Right lobe of liver (tissue), 6 donors: Measurements from ENCODE around the gene CNKSR2. TPM values are rescaled to one million over a fixed set of nuclear protein-coding genes. Genes with fewer than 3 reads are reported as not detected.

Source experiments
- ATAC-seq, 4 donors: fragments of 200-7000 bp; cut with Tn5 transposase; one replicate each; pipeline ENCODE4 v1.9.1; 2020; ENCODE audit warnings: mild to moderate bottlenecking in 4 of 4, moderate library complexity in 4 of 4
- DNase-seq, 3 donors: peaks; one replicate each; pipeline ENCODE4 v3.0.0-alpha.2; 2020
- H3K27ac ChIP-seq, 3 donors: fragments of 200-600 bp; one replicate each; pipeline ENCODE4 v1.8.0; 2022
- H3K27me3 ChIP-seq, 2 donors: fragments of 200-600 bp; one replicate each; pipeline ENCODE4 v1.8.0; 2022
- H3K36me3 ChIP-seq, 4 donors: fragments of 200-600 bp; sonication (generic) in 1 of 4; one replicate each; pipeline versions ENCODE4 v1.5.1 to v1.8.0; 2017 to 2022; ENCODE audit warnings: control low read depth in 1 of 4
- H3K4me1 ChIP-seq, 4 donors: fragments of 200-600 bp; sonication (generic) in 1 of 4; one replicate each; pipeline versions ENCODE4 v1.5.1 to v1.8.0; 2017 to 2022; ENCODE audit warnings: control low read depth in 1 of 4
- H3K4me3 ChIP-seq, 3 donors: fragments of 200-600 bp; one replicate each; pipeline ENCODE4 v1.8.0; 2022
- H3K9me3 ChIP-seq, 4 donors: fragments of 200-600 bp; sonication (generic) in 1 of 4; one replicate each; pipeline versions ENCODE4 v1.5.1 to v1.8.0; 2017 to 2022; ENCODE audit warnings: control low read depth in 1 of 4
- CTCF ChIP-seq, 4 donors: fragments of 200-600 bp in 3 of 4; fragments of 450-650 bp in 1 of 4; IDR thresholded peaks; one replicate each; pipeline versions ENCODE4 v1.5.1 to v1.8.0; 2016 to 2022; ENCODE audit warnings: antibody characterized with exemption in 4 of 4, mild to moderate bottlenecking in 2 of 4
- POLR2A ChIP-seq: fragments of 450-650 bp; IDR thresholded peaks from one replicate; pipeline ENCODE4 v1.6.1; 2017; ENCODE audit warnings: antibody characterized with exemption, mild to moderate bottlenecking
- WGBS: methylation state at CpG from one replicate; pipeline ENCODE4 v1.1.6; 2018; ENCODE audit warnings: low coverage, low lambda C conversion rate; ENCODE audit not compliant: insufficient coverage; ENCODE audit errors: missing lambda C conversion rate; 5-methylcytosine and 5-hydroxymethylcytosine counted together
- intact Hi-C, 2 donors: fragments of 100-400 bp; cut with DNase I; formaldehyde crosslinking; loops; one replicate each; pipeline versions ENCODE4 v1.11.2 to v1.14.1; 2022
- total RNA-seq, 6 experiments: library from RNA; depleted of rRNA in 2 of 6; stranded (reverse); fragments of >200 nt in 2 of 6; fragmentation: NEBNext Ultra II Directional in 3 of 6; extraction: Animal tissue kit (Norgen Biotek cat#: 25700) in 3 of 6; gene quantifications; one replicate each; pipeline versions ENCODE4 v1.1.0 to v1.2.4, GENCODE V29; 2016 to 2023
- donor health status: DM: no; HTN: yes; CAD: no.
- donor health status: DM: no; HTN: no; CAD: no.
- donor health status: DM: no; HTN: no; CAD: no.
- donor health status: DM: no; HTN: yes; CAD: no.
- donor health status: DM: no; HTN: yes; CAD: no.

Gene CNKSR2
- total RNA-seq, 6 experiments from 2014 or later: 1.4 to 5.6 (median 2.6) TPM

GRCh38 chrX:21620234-21620633 is 246.0 kb downstream of the CNKSR2 start:
- no peaks in the 10 kb centered on the region for H3K4me1 ChIP-seq
- no peak for ATAC-seq
- TF ChIP-seq CTCF (IDR thresholded peaks at IDR 0.05) (no peak), POLR2A (no peak)
- no peaks in the 10 kb centered on the region for H3K27me3 ChIP-seq
- H3K9me3 ChIP-seq: no peaks in the 10 kb centered on the region
- H3K4me3 ChIP-seq: no peak overlapping the region
- WGBS: 93% methylated on average over 2 of the region's 2 CpGs
- DNase-seq: no peak
- intact Hi-C loops: no loop called here
- no peak overlapping the region for H3K27ac ChIP-seq
- no peaks in the 10 kb centered on the region for H3K36me3 ChIP-seq

- Histone ChIP-seq H3K4me1 (no peaks in the 10 kb centered on the region), H3K36me3 (no peaks in the 10 kb centered on the region), H3K27ac (no peak overlapping the region), H3K27me3 (no peaks in the 10 kb centered on the region), H3K4me3 (no peak overlapping the region), H3K9me3 (no peaks in the 10 kb centered on the region)
- intact Hi-C loops: no loop called here
- DNase-seq (no peak), ATAC-seq (no peak)
- TF ChIP-seq CTCF (IDR thresholded peaks at IDR 0.05) (no peak), POLR2A (no peak)
These were observed 249.7 kb downstream of the CNKSR2 start for GRCh38 chrX:21623778-21624501.

- Histone ChIP-seq H3K27ac (no peak overlapping the region), H3K27me3 (no peaks in the 10 kb centered on the region), H3K4me1 (no peaks in the 10 kb centered on the region), H3K9me3 (no peaks in the 10 kb centered on the region), H3K4me3 (no peak overlapping the region), H3K36me3 (no peaks in the 10 kb centered on the region)
- intact Hi-C loops: no loop called here
- ATAC-seq (no peak), DNase-seq (no peak)
- WGBS: 33% methylated on average over 2 of the region's 2 CpGs
- TF ChIP-seq POLR2A (no peak), CTCF (IDR thresholded peaks at IDR 0.05) (no peak)
These were observed 257.8 kb downstream of the CNKSR2 start for GRCh38 chrX:21632027-21632426.

- Histone ChIP-seq H3K9me3 (no peaks in the 10 kb centered on the region), H3K36me3 (no peaks in the 10 kb centered on the region), H3K4me1 (no peaks in the 10 kb centered on the region), H3K27ac (no peak overlapping the region), H3K4me3 (no peak overlapping the region), H3K27me3 (no peaks in the 10 kb centered on the region)
- WGBS: 69% methylated on average over 2 of the region's 2 CpGs
- no peak for DNase-seq
- ATAC-seq: no peak
- TF ChIP-seq POLR2A (no peak), CTCF (IDR thresholded peaks at IDR 0.05) (no peak)
- intact Hi-C loops: no loop called here
These were observed 264.1 kb downstream of the CNKSR2 start for GRCh38 chrX:21638311-21638710.

- no peak overlapping the region for H3K27ac ChIP-seq
- no peaks in the 10 kb centered on the region for H3K9me3 ChIP-seq
- no peaks in the 10 kb centered on the region for H3K36me3 ChIP-seq
- DNase-seq (no peak), ATAC-seq (no peak)
- H3K4me3 ChIP-seq: no peak overlapping the region
- intact Hi-C loops: no loop called here
- H3K27me3 ChIP-seq: no peaks in the 10 kb centered on the region
- no peaks in the 10 kb centered on the region for H3K4me1 ChIP-seq
- no peak for TF ChIP-seq CTCF (IDR thresholded peaks at IDR 0.05)
- no peak for TF ChIP-seq POLR2A
- 59% methylated on average over 3 of the region's 3 CpGs for WGBS
These were observed 265.6 kb downstream of the CNKSR2 start for GRCh38 chrX:21639775-21640174.
